ENCODE data around the gene TTC12.

DNA sequence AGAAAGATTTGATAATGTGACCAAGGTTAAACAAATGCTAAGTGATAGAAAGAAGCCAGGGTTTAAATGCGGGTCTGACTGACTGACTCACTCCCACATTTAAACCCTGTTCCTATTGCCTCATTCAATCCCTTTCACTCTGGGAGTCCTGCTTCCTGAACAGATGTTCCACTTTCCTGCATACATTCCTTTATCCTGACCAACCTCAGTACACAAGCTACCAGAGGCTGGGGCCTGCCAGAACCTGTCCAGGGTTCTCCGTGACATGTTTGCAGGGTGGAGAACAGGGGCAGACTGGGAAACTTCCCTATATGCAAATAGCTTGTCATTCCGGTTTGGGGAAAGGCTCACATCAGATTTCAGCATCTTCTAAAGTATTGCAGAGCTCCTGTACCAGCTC lies 70.2 kb downstream of the TTC12 start:
- TF ChIP-seq POLR2AphosphoS5 (IDR thresholded peaks at IDR 0.05; ENCODE audit: low read depth, low read length) = no peak
- TF ChIP-seq EZH2 (IDR thresholded peaks at IDR 0.05; ENCODE audit: low read depth, low read length, severe bottlenecking) = no peak
- TF ChIP-seq, protein P1, sequence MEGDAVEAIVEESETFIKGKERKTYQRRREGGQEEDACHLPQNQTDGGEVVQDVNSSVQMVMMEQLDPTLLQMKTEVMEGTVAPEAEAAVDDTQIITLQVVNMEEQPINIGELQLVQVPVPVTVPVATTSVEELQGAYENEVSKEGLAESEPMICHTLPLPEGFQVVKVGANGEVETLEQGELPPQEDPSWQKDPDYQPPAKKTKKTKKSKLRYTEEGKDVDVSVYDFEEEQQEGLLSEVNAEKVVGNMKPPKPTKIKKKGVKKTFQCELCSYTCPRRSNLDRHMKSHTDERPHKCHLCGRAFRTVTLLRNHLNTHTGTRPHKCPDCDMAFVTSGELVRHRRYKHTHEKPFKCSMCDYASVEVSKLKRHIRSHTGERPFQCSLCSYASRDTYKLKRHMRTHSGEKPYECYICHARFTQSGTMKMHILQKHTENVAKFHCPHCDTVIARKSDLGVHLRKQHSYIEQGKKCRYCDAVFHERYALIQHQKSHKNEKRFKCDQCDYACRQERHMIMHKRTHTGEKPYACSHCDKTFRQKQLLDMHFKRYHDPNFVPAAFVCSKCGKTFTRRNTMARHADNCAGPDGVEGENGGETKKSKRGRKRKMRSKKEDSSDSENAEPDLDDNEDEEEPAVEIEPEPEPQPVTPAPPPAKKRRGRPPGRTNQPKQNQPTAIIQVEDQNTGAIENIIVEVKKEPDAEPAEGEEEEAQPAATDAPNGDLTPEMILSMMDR (IDR thresholded peaks at IDR 0.05; ENCODE audit: control extremely low read depth in 1 of 3, insufficient read depth in 1 of 3, low read depth in 1 of 3, low read length in 3 of 3) = no peak
- TF ChIP-seq POLR2A (IDR thresholded peaks at IDR 0.05; ENCODE audit: control extremely low read depth in 1 of 2, low read depth in 2 of 2, low read length in 2 of 2) = no peak
- TF ChIP-seq EGR1 (IDR thresholded peaks at IDR 0.05; ENCODE audit: borderline replicate concordance, low read depth, low read length) = no peak
- TF ChIP-seq EP300 (IDR thresholded peaks at IDR 0.05; ENCODE audit: borderline replicate concordance in 1 of 2, low read depth in 2 of 2, low read length in 2 of 2) = no peak
- TF ChIP-seq TBP (IDR thresholded peaks at IDR 0.05; ENCODE audit: low read depth, low read length) = no peak
- TF ChIP-seq, protein P2, sequence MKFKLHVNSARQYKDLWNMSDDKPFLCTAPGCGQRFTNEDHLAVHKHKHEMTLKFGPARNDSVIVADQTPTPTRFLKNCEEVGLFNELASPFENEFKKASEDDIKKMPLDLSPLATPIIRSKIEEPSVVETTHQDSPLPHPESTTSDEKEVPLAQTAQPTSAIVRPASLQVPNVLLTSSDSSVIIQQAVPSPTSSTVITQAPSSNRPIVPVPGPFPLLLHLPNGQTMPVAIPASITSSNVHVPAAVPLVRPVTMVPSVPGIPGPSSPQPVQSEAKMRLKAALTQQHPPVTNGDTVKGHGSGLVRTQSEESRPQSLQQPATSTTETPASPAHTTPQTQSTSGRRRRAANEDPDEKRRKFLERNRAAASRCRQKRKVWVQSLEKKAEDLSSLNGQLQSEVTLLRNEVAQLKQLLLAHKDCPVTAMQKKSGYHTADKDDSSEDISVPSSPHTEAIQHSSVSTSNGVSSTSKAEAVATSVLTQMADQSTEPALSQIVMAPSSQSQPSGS (IDR thresholded peaks at IDR 0.05; ENCODE audit: low read length) = no peak
